ENCODE results near the gene RTP2. TPM values are rescaled to one million over a fixed set of nuclear protein-coding genes. Genes with fewer than 3 reads are reported as not detected.

RTP2 gene
- total RNA-seq, 2 donors from 2014 or later, result not detected

GRCh38 chr3:187743195-187744141, 41.1 kb upstream of the RTP2 start:
- Histone ChIP-seq H3K9me3 (no peaks in the 10 kb centered on the region), H3K4me1 (ENCODE audit: control insufficient read depth in 1 of 2, low read depth in 2 of 2) (peaks cover 14 to 35% of the 10 kb centered on the region in 2 donors)

DNA sequence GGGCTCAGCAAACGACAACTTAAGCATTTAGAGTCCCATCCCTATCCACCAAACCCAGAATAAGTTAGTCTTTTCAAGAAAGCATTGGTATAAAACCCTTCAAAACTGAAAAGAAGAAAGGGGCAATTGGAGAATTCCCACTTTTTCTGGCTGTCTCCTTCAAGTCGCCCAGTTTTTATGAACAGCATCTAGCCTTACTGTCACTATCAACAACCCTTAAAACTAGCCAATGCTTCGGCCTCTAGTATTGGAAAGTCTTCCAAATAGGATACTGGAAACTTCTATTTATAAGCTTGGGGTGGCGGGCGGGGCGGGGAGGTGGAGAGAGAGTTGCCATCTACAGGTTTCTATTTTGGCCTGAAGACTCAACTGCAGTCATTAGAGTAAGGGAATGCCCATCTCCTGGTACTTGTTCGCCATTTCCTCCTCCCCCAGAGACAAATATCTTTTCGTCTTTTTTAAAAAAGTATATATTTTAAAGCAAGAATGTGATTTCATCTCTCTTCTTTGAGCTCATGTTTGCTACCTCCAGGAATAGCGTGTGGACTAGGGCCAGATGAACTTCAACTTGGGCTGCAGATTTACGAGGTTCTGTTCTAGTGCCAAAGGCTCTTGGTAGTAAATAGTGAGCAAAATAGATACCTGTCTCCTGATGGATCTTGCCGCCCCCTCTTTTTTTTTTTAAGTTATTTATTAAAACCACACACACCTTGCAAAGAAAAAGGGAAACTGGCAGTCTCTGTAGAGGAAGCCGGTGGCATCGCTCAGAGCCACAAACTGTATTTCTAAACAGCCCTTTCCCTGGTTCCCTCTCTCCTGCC, 40.2 kb upstream of the RTP2 start:
- Histone ChIP-seq H3K36me3 (no peaks in the 10 kb centered on the region), H3K9me3 (no peaks in the 10 kb centered on the region), H3K4me1 (ENCODE audit: control insufficient read depth in 1 of 2, low read depth in 2 of 2) (peaks cover 11 to 26% of the 10 kb centered on the region in 2 donors), H3K4me3 (peak overlapping the region; percentile 92), H3K27ac (peak overlapping the region; percentile 98 to 100), H3K27me3 (replicated peaks; ENCODE audit: insufficient read depth) (no peaks in the 10 kb centered on the region)
- no peak for ATAC-seq (ENCODE audit: insufficient number of reproducible peaks, low FRiP score, low read depth)
- no peak for DNase-seq (ENCODE audit: low spot score)
- TF ChIP-seq CTCF (IDR thresholded peaks at IDR 0.05), result no peak

More at GRCh38 chr3:187743195-187744141, 41.1 kb upstream of the RTP2 start:
- no peak for TF ChIP-seq CTCF (IDR thresholded peaks at IDR 0.05)
- ATAC-seq (ENCODE audit: insufficient number of reproducible peaks, low FRiP score, low read depth) (no peak), DNase-seq (ENCODE audit: low spot score) (peak; percentile 46)
- Histone ChIP-seq H3K27me3 (replicated peaks; ENCODE audit: insufficient read depth) (no peaks in the 10 kb centered on the region), H3K4me3 (peak overlapping the region; percentile 92), H3K27ac (peak overlapping the region; percentile 98 to 100), H3K36me3 (no peaks in the 10 kb centered on the region)

DNA sequence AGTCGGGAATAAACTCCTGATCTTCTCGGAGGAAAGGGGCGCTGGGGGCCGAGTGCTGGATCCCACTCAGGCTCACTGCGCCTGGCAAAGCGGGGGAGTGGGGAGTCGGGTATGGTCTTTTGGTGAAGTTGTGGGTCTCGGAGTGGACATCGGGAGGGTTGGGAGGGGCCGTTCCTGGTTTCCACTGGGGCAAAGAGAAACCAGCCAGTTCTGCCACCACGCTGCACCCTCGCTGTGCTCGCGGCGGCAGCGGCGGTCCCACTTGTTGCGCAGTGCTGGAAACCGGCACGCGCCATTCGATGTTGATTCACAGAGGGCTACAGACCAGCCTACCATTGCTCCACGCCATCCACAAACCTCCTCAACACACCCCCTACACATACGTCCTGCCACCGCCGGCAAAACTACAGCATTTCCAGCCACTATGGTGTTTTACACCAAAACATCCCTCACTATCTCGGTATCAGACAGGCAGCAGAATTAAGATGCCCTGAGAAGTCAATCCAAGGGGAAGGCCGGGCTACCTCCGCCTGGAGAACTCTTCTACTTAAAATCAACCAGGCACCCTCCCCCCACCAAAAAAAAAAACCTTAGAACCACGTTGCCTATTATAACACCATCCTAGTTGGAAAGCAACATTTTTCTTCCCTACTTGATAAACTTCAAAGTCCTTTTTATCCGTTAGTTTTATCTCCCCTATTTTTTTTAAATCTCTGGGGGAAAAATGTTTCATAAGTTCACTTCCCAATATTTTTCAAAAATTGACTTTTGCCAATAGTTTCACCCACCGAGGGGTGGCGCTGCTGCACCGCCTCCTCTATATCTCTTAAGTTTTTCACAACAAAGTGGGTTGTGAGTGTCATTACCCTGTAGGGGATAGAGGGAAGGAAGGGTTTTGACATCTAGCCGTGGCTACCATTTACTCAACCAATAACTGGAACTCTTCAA, 39.3 kb upstream of the RTP2 start:
- Histone ChIP-seq H3K27ac (peak overlapping the region; percentile 98 to 100), H3K9me3 (no peaks in the 10 kb centered on the region), H3K4me1 (ENCODE audit: control insufficient read depth in 1 of 2, low read depth in 2 of 2) (peaks cover 9 to 27% of the 10 kb centered on the region in 2 donors), H3K36me3 (no peaks in the 10 kb centered on the region), H3K4me3 (peak overlapping the region; percentile 92), H3K27me3 (replicated peaks; ENCODE audit: insufficient read depth) (no peaks in the 10 kb centered on the region)
- TF ChIP-seq CTCF (IDR thresholded peaks at IDR 0.05), result peak; percentile 78
- ATAC-seq (ENCODE audit: insufficient number of reproducible peaks, low FRiP score, low read depth), result no peak
- no peak for DNase-seq (ENCODE audit: low spot score)

DNA sequence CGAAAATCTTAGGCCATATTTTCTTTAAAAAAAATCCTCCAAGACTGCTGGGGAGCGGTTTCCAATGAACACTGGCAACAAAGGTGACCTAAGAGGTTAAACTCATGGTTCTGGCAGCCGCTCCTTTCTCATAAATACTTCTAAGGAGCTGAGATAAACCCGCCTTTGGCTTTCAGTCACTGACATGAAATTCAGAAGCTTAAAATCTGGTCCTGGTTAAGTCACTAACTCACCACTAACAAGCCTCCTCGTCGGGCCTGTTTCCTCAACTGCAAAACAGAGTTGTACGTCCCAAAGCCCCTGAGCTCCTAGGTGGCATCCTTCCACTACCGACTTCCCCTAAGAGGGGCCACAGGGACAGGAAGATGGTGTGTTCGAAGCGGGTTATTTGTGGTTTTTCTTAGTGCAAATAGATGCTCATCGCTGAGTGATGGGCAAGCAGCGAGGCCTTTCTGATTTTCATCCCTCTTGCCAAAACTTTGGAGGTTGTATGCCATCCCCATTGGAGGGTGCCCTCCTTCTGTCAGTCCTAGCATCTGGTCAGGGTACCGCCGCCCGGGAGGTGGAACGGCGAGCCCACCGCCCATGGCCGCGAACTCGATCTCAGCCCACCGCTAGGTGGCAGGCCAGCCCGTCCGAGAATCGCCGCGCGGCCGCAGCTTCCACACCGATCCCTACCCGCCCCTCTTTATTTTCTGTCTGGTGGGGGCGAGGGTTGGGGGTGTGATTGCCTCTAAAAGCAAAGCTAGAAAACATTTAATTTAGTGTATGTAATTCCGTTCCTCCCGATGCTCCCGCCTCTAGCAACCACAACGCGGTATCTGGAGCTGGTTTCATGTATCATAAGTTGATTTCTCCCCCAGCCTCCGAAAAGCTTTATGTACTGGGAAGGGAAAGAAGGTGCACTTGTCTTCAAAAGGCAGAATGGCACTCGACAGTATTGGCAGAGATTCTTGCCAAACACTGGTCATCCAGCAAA, 38.4 kb upstream of the RTP2 start:
- DNase-seq (ENCODE audit: low spot score) (no peak), ATAC-seq (ENCODE audit: insufficient number of reproducible peaks, low FRiP score, low read depth) (no peak)
- H3K27me3 ChIP-seq (replicated peaks; ENCODE audit: insufficient read depth), result no peaks in the 10 kb centered on the region
- peaks cover 13 to 37% of the 10 kb centered on the region in 2 donors for H3K4me1 ChIP-seq (ENCODE audit: control insufficient read depth in 1 of 2, low read depth in 2 of 2)
- H3K9me3 ChIP-seq, result no peaks in the 10 kb centered on the region
- H3K27ac ChIP-seq, result peak overlapping the region; percentile 98 to 100
- H3K4me3 ChIP-seq, result peak overlapping the region; percentile 92
- peak; percentile 95 for TF ChIP-seq CTCF (IDR thresholded peaks at IDR 0.05)
- no peaks in the 10 kb centered on the region for H3K36me3 ChIP-seq
